IPS DF 4.7 (cell line): ENCODE results near the gene MRPL19.

Experiments used
- DNase-seq: peaks from one replicate; pipeline ENCODE4 v3.0.0-alpha.2; 2013; ENCODE audit warnings: low spot score; ENCODE audit errors: extremely low read depth

Gene MRPL19

GRCh38 chr2:75646583-75647425, at the start of gene MRPL19:
TSS of gene MRPL19 (plus strand) at chr2:75646783. CDS start at chr2:75646808, 25 bp downstream.
- DNase-seq = peak; percentile 86

- DNase-seq = no peak
Measured at GRCh38 chr2:75596784-75597183, 49.8 kb upstream of the MRPL19 start.

- no peak for DNase-seq
Measured at GRCh38 chr2:75597949-75598348, 48.6 kb upstream of the MRPL19 start.

- DNase-seq = no peak
Measured at GRCh38 chr2:75598589-75599155, 47.9 kb upstream of the MRPL19 start.

- no peak for DNase-seq
Measured at GRCh38 chr2:75600461-75601011, 46.0 kb upstream of the MRPL19 start.

- DNase-seq = no peak
Measured at GRCh38 chr2:75602724-75603342, 43.8 kb upstream of the MRPL19 start.

- DNase-seq = no peak
Measured at GRCh38 chr2:75603477-75603876, 43.1 kb upstream of the MRPL19 start.

GRCh38 chr2:75604484-75604883, 42.1 kb upstream of the MRPL19 start:
- DNase-seq = no peak

- no peak for DNase-seq
Measured at GRCh38 chr2:75605770-75606529, 40.6 kb upstream of the MRPL19 start.

- no peak for DNase-seq
Measured at GRCh38 chr2:75606761-75607399, 39.7 kb upstream of the MRPL19 start.

GRCh38 chr2:75607400-75607798, 39.2 kb upstream of the MRPL19 start:
- DNase-seq = no peak

- no peak for DNase-seq
Measured at GRCh38 chr2:75607988-75608683, 38.4 kb upstream of the MRPL19 start.

GRCh38 chr2:75608684-75609333, 37.8 kb upstream of the MRPL19 start:
- DNase-seq = peak; percentile 36

GRCh38 chr2:75609334-75609689, 37.3 kb upstream of the MRPL19 start:
- DNase-seq = no peak

GRCh38 chr2:75609937-75610508, 36.6 kb upstream of the MRPL19 start:
- no peak for DNase-seq

GRCh38 chr2:75610671-75611070, 35.9 kb upstream of the MRPL19 start:
- DNase-seq = no peak

- no peak for DNase-seq
Measured at GRCh38 chr2:75612108-75612861, 34.3 kb upstream of the MRPL19 start.

GRCh38 chr2:75612862-75613243, 33.7 kb upstream of the MRPL19 start:
- DNase-seq = no peak

GRCh38 chr2:75614162-75614651, 32.4 kb upstream of the MRPL19 start:
- DNase-seq = no peak
